HUES6 (cell line): ENCODE measurements around the gene BCAT1.
A peak's percentile ranks its signal among the peaks of the same experiment; 100 is the strongest.
"Not testable (repeated sequence)": the region's sequence is repeated elsewhere in the genome, so short reads cannot be mapped to it uniquely, and the experiment has no call there.

Experiments used
- H3K27ac ChIP-seq: 2 replicates; pipeline ENCODE4 v1.7.0; 2013; ENCODE audit warnings: low read depth, mild to moderate bottlenecking, low read length, inconsistent platforms
- H3K27me3 ChIP-seq: 2 replicates; pipeline ENCODE4 v1.6.1; 2013; ENCODE audit warnings: low read length; ENCODE audit not compliant: control insufficient read depth, insufficient read depth
- H3K36me3 ChIP-seq: 2 replicates; pipeline ENCODE4 v1.6.1; 2013; ENCODE audit warnings: low read length; ENCODE audit not compliant: control insufficient read depth, insufficient read depth
- H3K4me1 ChIP-seq: 2 replicates; pipeline ENCODE4 v1.6.1; 2013; ENCODE audit warnings: low read length; ENCODE audit not compliant: control insufficient read depth, insufficient read depth
- H3K4me3 ChIP-seq: 2 replicates; pipeline ENCODE4 v1.5.1; 2013; ENCODE audit warnings: low read depth, low read length
- H3K9ac ChIP-seq: one replicate; pipeline ENCODE4 v1.6.1; 2013; ENCODE audit warnings: mild to moderate bottlenecking, low read length
- H3K9me3 ChIP-seq: 2 replicates; pipeline ENCODE4 v1.6.1; 2013; ENCODE audit warnings: low read depth, low read length; ENCODE audit not compliant: control insufficient read depth, insufficient read depth

The BCAT1 gene

GRCh38 chr12:24880732-24881131 is 68.2 kb downstream of the BCAT1 start:
- Histone ChIP-seq H3K9ac (no peak overlapping the region), H3K36me3 (peaks cover 61% of the 10 kb centered on the region), H3K27me3 (no peaks in the 10 kb centered on the region), H3K4me1 (no peaks in the 10 kb centered on the region), H3K9me3 (no peaks in the 10 kb centered on the region), H3K27ac (no peak overlapping the region), H3K4me3 (no peak overlapping the region)

GRCh38 chr12:24879644-24880043 is 69.3 kb downstream of the BCAT1 start:
- Histone ChIP-seq H3K4me3 (no peak overlapping the region), H3K36me3 (peaks cover 72% of the 10 kb centered on the region), H3K9ac (no peak overlapping the region), H3K9me3 (no peaks in the 10 kb centered on the region), H3K27me3 (no peaks in the 10 kb centered on the region), H3K4me1 (no peaks in the 10 kb centered on the region), H3K27ac (no peak overlapping the region)

GRCh38 chr12:24875014-24875413 is 73.9 kb downstream of the BCAT1 start:
- no peaks in the 10 kb centered on the region for H3K27me3 ChIP-seq
- H3K9ac ChIP-seq: no peak overlapping the region
- H3K4me3 ChIP-seq: no peak overlapping the region
- no peaks in the 10 kb centered on the region for H3K9me3 ChIP-seq
- no peak overlapping the region for H3K27ac ChIP-seq
- peaks cover 70% of the 10 kb centered on the region for H3K36me3 ChIP-seq
- H3K4me1 ChIP-seq: no peaks in the 10 kb centered on the region

- no peaks in the 10 kb centered on the region for H3K4me1 ChIP-seq
- no peak overlapping the region for H3K27ac ChIP-seq
- peaks cover 5% of the 10 kb centered on the region for H3K9me3 ChIP-seq
- no peak overlapping the region for H3K9ac ChIP-seq
- H3K36me3 ChIP-seq: peaks cover 60% of the 10 kb centered on the region
- H3K27me3 ChIP-seq: no peaks in the 10 kb centered on the region
- no peak overlapping the region for H3K4me3 ChIP-seq
These were observed 76.7 kb downstream of the BCAT1 start for GRCh38 chr12:24872211-24872610.

- H3K27me3 ChIP-seq, H3K9ac ChIP-seq, H3K4me3 ChIP-seq, H3K27ac ChIP-seq: not testable (repeated sequence)
- H3K4me1 ChIP-seq: peaks cover 13% of the 10 kb centered on the region
- peaks cover 62% of the 10 kb centered on the region for H3K36me3 ChIP-seq
- H3K9me3 ChIP-seq: peaks cover 12% of the 10 kb centered on the region
These were observed 82.8 kb downstream of the BCAT1 start for GRCh38 chr12:24866139-24866538.

- H3K9me3 ChIP-seq: peaks cover 19% of the 10 kb centered on the region
- peak overlapping the region; percentile 13 for H3K9ac ChIP-seq
- peaks cover 13% of the 10 kb centered on the region for H3K4me1 ChIP-seq
- no peak overlapping the region for H3K27ac ChIP-seq
- no peaks in the 10 kb centered on the region for H3K27me3 ChIP-seq
- H3K36me3 ChIP-seq: peaks cover 66% of the 10 kb centered on the region
- no peak overlapping the region for H3K4me3 ChIP-seq
These were observed 84.1 kb downstream of the BCAT1 start for GRCh38 chr12:24864796-24865125.

- no peaks in the 10 kb centered on the region for H3K27me3 ChIP-seq
- peaks cover 66% of the 10 kb centered on the region for H3K36me3 ChIP-seq
- H3K4me1 ChIP-seq: peaks cover 13% of the 10 kb centered on the region
- no peak overlapping the region for H3K4me3 ChIP-seq
- no peak overlapping the region for H3K9ac ChIP-seq
- H3K9me3 ChIP-seq: peaks cover 20% of the 10 kb centered on the region
- H3K27ac ChIP-seq: no peak overlapping the region
These were observed 86.9 kb downstream of the BCAT1 start for GRCh38 chr12:24861766-24862540.

GRCh38 chr12:24860546-24860945 is 88.4 kb downstream of the BCAT1 start:
- H3K27me3 ChIP-seq: no peaks in the 10 kb centered on the region
- peaks cover 71% of the 10 kb centered on the region for H3K36me3 ChIP-seq
- no peak overlapping the region for H3K4me3 ChIP-seq
- no peak overlapping the region for H3K9ac ChIP-seq
- peaks cover 13% of the 10 kb centered on the region for H3K4me1 ChIP-seq
- no peak overlapping the region for H3K27ac ChIP-seq
- H3K9me3 ChIP-seq: peaks cover 18% of the 10 kb centered on the region; the same call in 1 of the 2 replicates

- peaks cover 12% of the 10 kb centered on the region; the same call in 1 of the 2 replicates for H3K4me1 ChIP-seq
- peaks cover 18% of the 10 kb centered on the region; the same call in 1 of the 2 replicates for H3K9me3 ChIP-seq
- H3K27me3 ChIP-seq: no peaks in the 10 kb centered on the region
- H3K27ac ChIP-seq: no peak overlapping the region
- peaks cover 42% of the 10 kb centered on the region for H3K36me3 ChIP-seq
- no peak overlapping the region for H3K4me3 ChIP-seq
- H3K9ac ChIP-seq: no peak overlapping the region
These were observed 92.4 kb downstream of the BCAT1 start for GRCh38 chr12:24856541-24856940.

- no peak overlapping the region for H3K27ac ChIP-seq
- H3K4me3 ChIP-seq: no peak overlapping the region
These were observed 94.0 kb downstream of the BCAT1 start for GRCh38 chr12:24854908-24855307.

GRCh38 chr12:24854017-24854416 is 94.9 kb downstream of the BCAT1 start:
- H3K4me1 ChIP-seq: peaks cover 13% of the 10 kb centered on the region; the same call in 1 of the 2 replicates
- no peak overlapping the region for H3K4me3 ChIP-seq
- no peak overlapping the region for H3K27ac ChIP-seq
- H3K9ac ChIP-seq: no peak overlapping the region
- peaks cover 32% of the 10 kb centered on the region for H3K36me3 ChIP-seq
- H3K27me3 ChIP-seq: no peaks in the 10 kb centered on the region
- H3K9me3 ChIP-seq: 0 out of 2 replicates have a peak, but pooled peaks cover 5% of the 10 kb centered on the region

More at GRCh38 chr12:24854908-24855307, 94.0 kb downstream of the BCAT1 start:
- H3K9ac ChIP-seq: no peak overlapping the region
- peaks cover 13% of the 10 kb centered on the region; the same call in 1 of the 2 replicates for H3K4me1 ChIP-seq
- H3K27me3 ChIP-seq: no peaks in the 10 kb centered on the region
- H3K9me3 ChIP-seq: peaks cover 9% of the 10 kb centered on the region; the same call in 1 of the 2 replicates
- H3K36me3 ChIP-seq: peaks cover 27% of the 10 kb centered on the region
